Stimulated activated naive CD8-positive, alpha-beta T cell treated with anti-CD3 and anti-CD28 coated beads, Interleukin-15, amount 100 ng/mL, for 72 hours (primary cell): ENCODE data around the gene SRSF4.

Experiments
- ATAC-seq: fragments of 150-1000 bp; cut with Tn5 transposase; 2 replicates; pipeline ENCODE4 v1.10.0; 2021; ENCODE audit warnings: mild to moderate bottlenecking, moderate library complexity
- DNase-seq, 2 donors: peaks; one replicate each; pipeline ENCODE4 v3.0.0; 2021 to 2022
- H3K27ac Mint-ChIP-seq, 2 donors: one replicate each; pipeline ENCODE4 v1.8.0; 2022; ENCODE audit warnings: mild to moderate bottlenecking in 2 of 2, mixed read lengths in 2 of 2, moderate library complexity in 2 of 2
- H3K27me3 Mint-ChIP-seq: one replicate; pipeline ENCODE4 v1.8.0; 2022; ENCODE audit warnings: mixed read lengths
- H3K4me1 Mint-ChIP-seq: one replicate; pipeline ENCODE4 v1.8.0; 2022; ENCODE audit warnings: mild to moderate bottlenecking, mixed read lengths
- H3K4me3 Mint-ChIP-seq, 2 donors: one replicate each; pipeline ENCODE4 v1.8.0; 2022; ENCODE audit warnings: mild to moderate bottlenecking in 2 of 2, mixed read lengths in 2 of 2, moderate library complexity in 1 of 2
- H3K9me3 Mint-ChIP-seq, 2 donors: one replicate each; pipeline ENCODE4 v1.8.0; 2022; ENCODE audit warnings: mixed read lengths in 2 of 2

SRSF4 gene

GRCh38 chr1:29126198-29126597, 55.5 kb downstream of the SRSF4 start:
- Mint-ChIP-seq H3K27me3 (peaks cover 29% of the 10 kb centered on the region), H3K9me3 (no peaks in the 10 kb centered on the region), H3K4me3 (peak overlapping the region; percentile 72 to 73), H3K4me1 (peaks cover 22% of the 10 kb centered on the region), H3K27ac (no peak overlapping the region)
- ATAC-seq = no peak
- DNase-seq = no peak

GRCh38 chr1:29125788-29126187, 55.9 kb downstream of the SRSF4 start:
- no peak for DNase-seq
- Mint-ChIP-seq H3K27ac (peak overlapping the region; percentile 79 to 85), H3K27me3 (peaks cover 29% of the 10 kb centered on the region), H3K4me1 (peaks cover 22% of the 10 kb centered on the region), H3K4me3 (peak overlapping the region; percentile 72 to 73), H3K9me3 (no peaks in the 10 kb centered on the region)
- no peak for ATAC-seq

- no peaks in the 10 kb centered on the region for H3K9me3 Mint-ChIP-seq
- H3K4me1 Mint-ChIP-seq = peaks cover 22% of the 10 kb centered on the region
- peak overlapping the region; percentile 72 to 73 for H3K4me3 Mint-ChIP-seq
- H3K27me3 Mint-ChIP-seq = peaks cover 29% of the 10 kb centered on the region
- peak overlapping the region; percentile 79 to 85 for H3K27ac Mint-ChIP-seq
- ATAC-seq (no peak), DNase-seq (no peak)
These were observed 56.5 kb downstream of the SRSF4 start for GRCh38 chr1:29125237-29125641.

- Mint-ChIP-seq H3K27me3 (peaks cover 29% of the 10 kb centered on the region), H3K9me3 (no peaks in the 10 kb centered on the region), H3K27ac (no peak overlapping the region), H3K4me3 (peak overlapping the region; percentile 83 to 88), H3K4me1 (peaks cover 22% of the 10 kb centered on the region)
- DNase-seq = peak; percentile 68 to 77
- peak; percentile 62 for ATAC-seq
These were observed 57.1 kb downstream of the SRSF4 start for GRCh38 chr1:29124366-29125236.

- H3K27ac Mint-ChIP-seq = peak within 1 kb of the TSS in 1 of 2 donors; percentile 87
- no peaks in the 10 kb centered on the region for H3K9me3 Mint-ChIP-seq
- H3K4me3 Mint-ChIP-seq = peak within 1 kb of the TSS; percentile 83 to 88
- ATAC-seq (peak; percentile 33), DNase-seq (peak in 1 of 2 donors; percentile 24)
- H3K27me3 Mint-ChIP-seq = peaks cover 29% of the 10 kb centered on the region
- peaks cover 22% of the 10 kb centered on the region for H3K4me1 Mint-ChIP-seq
These were observed 57.8 kb downstream of the SRSF4 start, which contains the start of gene TMEM200B for GRCh38 chr1:29123887-29124365. TSS of gene TMEM200B (minus strand) at chr1:29123903. CDS start at chr1:29121828, 2,075 bp downstream.

- peak; percentile 38 to 48 for DNase-seq
- Mint-ChIP-seq H3K4me1 (peaks cover 22% of the 10 kb centered on the region), H3K4me3 (peak overlapping the region; percentile 76 to 86), H3K9me3 (no peaks in the 10 kb centered on the region), H3K27ac (no peak overlapping the region), H3K27me3 (peaks cover 29% of the 10 kb centered on the region)
- peak; percentile 3 for ATAC-seq
These were observed 58.4 kb downstream of the SRSF4 start for GRCh38 chr1:29123053-29123886.

GRCh38 chr1:29122682-29123052, 59.0 kb downstream of the SRSF4 start:
- Mint-ChIP-seq H3K4me3 (peak overlapping the region; percentile 76 to 86), H3K9me3 (no peaks in the 10 kb centered on the region), H3K27ac (peak overlapping the region in 1 of 2 donors; percentile 87), H3K4me1 (peaks cover 23% of the 10 kb centered on the region), H3K27me3 (peaks cover 29% of the 10 kb centered on the region)
- no peak for ATAC-seq
- no peak for DNase-seq

GRCh38 chr1:29121936-29122681, 59.6 kb downstream of the SRSF4 start:
- no peaks in the 10 kb centered on the region for H3K9me3 Mint-ChIP-seq
- ATAC-seq (no peak), DNase-seq (no peak)
- H3K27me3 Mint-ChIP-seq = peaks cover 29% of the 10 kb centered on the region
- no peak overlapping the region for H3K27ac Mint-ChIP-seq
- peak overlapping the region; percentile 76 to 86 for H3K4me3 Mint-ChIP-seq
- peaks cover 28% of the 10 kb centered on the region for H3K4me1 Mint-ChIP-seq

- peaks cover 31% of the 10 kb centered on the region for H3K4me1 Mint-ChIP-seq
- DNase-seq (no peak), ATAC-seq (peak; percentile 18)
- peaks cover 29% of the 10 kb centered on the region for H3K27me3 Mint-ChIP-seq
- peak overlapping the region; percentile 44 to 45 for H3K4me3 Mint-ChIP-seq
- H3K9me3 Mint-ChIP-seq = no peaks in the 10 kb centered on the region
- no peak overlapping the region for H3K27ac Mint-ChIP-seq
These were observed 60.2 kb downstream of the SRSF4 start for GRCh38 chr1:29121516-29121935.

- peak; percentile 85 for ATAC-seq
- DNase-seq = peak; percentile 81
- Mint-ChIP-seq H3K4me1 (peaks cover 31% of the 10 kb centered on the region), H3K4me3 (no peak overlapping the region), H3K27me3 (peaks cover 26% of the 10 kb centered on the region), H3K27ac (no peak overlapping the region), H3K9me3 (no peaks in the 10 kb centered on the region)
These were observed 60.7 kb downstream of the SRSF4 start for GRCh38 chr1:29120947-29121485.

GRCh38 chr1:29120367-29120766, 61.3 kb downstream of the SRSF4 start:
- H3K27me3 Mint-ChIP-seq = peaks cover 19% of the 10 kb centered on the region
- H3K4me1 Mint-ChIP-seq = peaks cover 24% of the 10 kb centered on the region
- no peak overlapping the region for H3K4me3 Mint-ChIP-seq
- ATAC-seq = no peak
- H3K27ac Mint-ChIP-seq = no peak overlapping the region
- H3K9me3 Mint-ChIP-seq = no peaks in the 10 kb centered on the region
- no peak for DNase-seq

GRCh38 chr1:29119121-29119929, 62.4 kb downstream of the SRSF4 start:
- Mint-ChIP-seq H3K4me1 (peaks cover 21% of the 10 kb centered on the region), H3K4me3 (no peak overlapping the region), H3K27ac (no peak overlapping the region), H3K27me3 (peaks cover 15% of the 10 kb centered on the region), H3K9me3 (no peaks in the 10 kb centered on the region)
- ATAC-seq (no peak), DNase-seq (no peak)

- Mint-ChIP-seq H3K4me1 (peaks cover 23% of the 10 kb centered on the region), H3K4me3 (no peak overlapping the region), H3K9me3 (no peaks in the 10 kb centered on the region), H3K27me3 (peaks cover 2% of the 10 kb centered on the region), H3K27ac (peak overlapping the region in 1 of 2 donors; percentile 23)
- DNase-seq (no peak), ATAC-seq (no peak)
These were observed 64.3 kb downstream of the SRSF4 start for GRCh38 chr1:29117381-29117780.

- peaks cover 23% of the 10 kb centered on the region for H3K4me1 Mint-ChIP-seq
- no peak overlapping the region for H3K4me3 Mint-ChIP-seq
- ATAC-seq (no peak), DNase-seq (no peak)
- H3K9me3 Mint-ChIP-seq = no peaks in the 10 kb centered on the region
- H3K27me3 Mint-ChIP-seq = no peaks in the 10 kb centered on the region
- H3K27ac Mint-ChIP-seq = no peak overlapping the region
These were observed 67.0 kb downstream of the SRSF4 start for GRCh38 chr1:29114654-29115053.
